Endothelial cell (in vitro differentiated cells): ENCODE data around the gene PPDPF. TPM values are rescaled to one million over a fixed set of nuclear protein-coding genes. Genes with fewer than 3 reads are reported as not detected.

Experiments used
- DNase-seq: peaks from one replicate; pipeline ENCODE4 v3.0.0; 2021; ENCODE audit warnings: low spot score
- H3K27ac Mint-ChIP-seq: one replicate; pipeline ENCODE4 v1.8.0; 2021; ENCODE audit warnings: mixed read lengths, inconsistent platforms; ENCODE audit not compliant: unreplicated experiment
- H3K27me3 Mint-ChIP-seq: one replicate; pipeline ENCODE4 v1.8.0; 2021; ENCODE audit warnings: mild to moderate bottlenecking, moderate library complexity, mixed read lengths, inconsistent platforms; ENCODE audit not compliant: unreplicated experiment
- H3K36me3 Mint-ChIP-seq: one replicate; pipeline ENCODE4 v1.8.0; 2021; ENCODE audit warnings: mild to moderate bottlenecking, low read depth, mixed read lengths, inconsistent platforms; ENCODE audit not compliant: unreplicated experiment
- H3K4me1 Mint-ChIP-seq: one replicate; pipeline ENCODE4 v1.8.0; 2021; ENCODE audit warnings: mild to moderate bottlenecking, mixed read lengths, inconsistent platforms; ENCODE audit not compliant: unreplicated experiment
- H3K4me3 Mint-ChIP-seq: one replicate; pipeline ENCODE4 v1.8.0; 2021; ENCODE audit warnings: mild to moderate bottlenecking, mixed read lengths, inconsistent platforms; ENCODE audit not compliant: unreplicated experiment
- H3K9me3 Mint-ChIP-seq: one replicate; pipeline ENCODE4 v1.8.0; 2021; ENCODE audit warnings: mixed read lengths, inconsistent platforms; ENCODE audit not compliant: unreplicated experiment
- CTCF ChIP-seq: fragments of 200-600 bp; sonication (generic); IDR thresholded peaks from one replicate; pipeline ENCODE4 v1.5.0; 2021; ENCODE audit warnings: antibody characterized with exemption; ENCODE audit not compliant: unreplicated experiment
- total RNA-seq: library from RNA; stranded (reverse); fragmentation: NEBNext Ultra II Directional; extraction: Animal tissue kit (Norgen Biotek cat#: 25700); gene quantifications from one replicate; pipeline ENCODE4 v1.2.1, GENCODE V29; 2021; ENCODE audit not compliant: unreplicated experiment

PPDPF gene
- total RNA-seq, 1 donor from 2014 or later: 151 TPM

- DNase-seq: no peak
- H3K36me3 Mint-ChIP-seq: peaks cover 4% of the 10 kb centered on the region
- H3K27ac Mint-ChIP-seq: no peak overlapping the region
- no peak for TF ChIP-seq CTCF
- no peaks in the 10 kb centered on the region for H3K4me1 Mint-ChIP-seq
- H3K27me3 Mint-ChIP-seq: peaks cover 5% of the 10 kb centered on the region
- H3K4me3 Mint-ChIP-seq: no peak overlapping the region
- H3K9me3 Mint-ChIP-seq: no peaks in the 10 kb centered on the region
Observed at GRCh38 chr20:63534427-63534830, 13.9 kb downstream of the PPDPF start.

GRCh38 chr20:63534831-63535651 lies 14.5 kb downstream of the PPDPF start:
- no peak overlapping the region for H3K27ac Mint-ChIP-seq

GRCh38 chr20:63536241-63536977 lies 15.8 kb downstream of the PPDPF start:
- Mint-ChIP-seq H3K4me3 (no peak overlapping the region), H3K27ac (no peak overlapping the region), H3K4me1 (no peaks in the 10 kb centered on the region), H3K9me3 (no peaks in the 10 kb centered on the region), H3K36me3 (peaks cover 4% of the 10 kb centered on the region), H3K27me3 (peaks cover 5% of the 10 kb centered on the region)
- TF ChIP-seq CTCF: no peak
- peak; percentile 11 for DNase-seq

More at GRCh38 chr20:63534831-63535651, 14.5 kb downstream of the PPDPF start:
- H3K4me1 Mint-ChIP-seq: no peaks in the 10 kb centered on the region
- H3K27me3 Mint-ChIP-seq: peaks cover 5% of the 10 kb centered on the region
- no peak for TF ChIP-seq CTCF
- H3K36me3 Mint-ChIP-seq: peaks cover 4% of the 10 kb centered on the region
- peak; percentile 5 for DNase-seq
- no peak overlapping the region for H3K4me3 Mint-ChIP-seq
- no peaks in the 10 kb centered on the region for H3K9me3 Mint-ChIP-seq

- Mint-ChIP-seq H3K27ac (no peak within 1 kb of the TSS), H3K27me3 (peaks cover 5% of the 10 kb centered on the region), H3K4me3 (no peak within 1 kb of the TSS), H3K36me3 (peaks cover under 1% of the 10 kb centered on the region), H3K9me3 (no peaks in the 10 kb centered on the region), H3K4me1 (no peaks in the 10 kb centered on the region)
- no peak for DNase-seq
- TF ChIP-seq CTCF: no peak
Observed at GRCh38 chr20:63536997-63537524, 16.5 kb downstream of the PPDPF start, which contains the start of gene PTK6. PTK6 (minus strand) TSS chr20:63537376; CDS start chr20:63537314, 62 bp downstream.
